ENCODE data around the gene CD300H.

The CD300H gene

DNA sequence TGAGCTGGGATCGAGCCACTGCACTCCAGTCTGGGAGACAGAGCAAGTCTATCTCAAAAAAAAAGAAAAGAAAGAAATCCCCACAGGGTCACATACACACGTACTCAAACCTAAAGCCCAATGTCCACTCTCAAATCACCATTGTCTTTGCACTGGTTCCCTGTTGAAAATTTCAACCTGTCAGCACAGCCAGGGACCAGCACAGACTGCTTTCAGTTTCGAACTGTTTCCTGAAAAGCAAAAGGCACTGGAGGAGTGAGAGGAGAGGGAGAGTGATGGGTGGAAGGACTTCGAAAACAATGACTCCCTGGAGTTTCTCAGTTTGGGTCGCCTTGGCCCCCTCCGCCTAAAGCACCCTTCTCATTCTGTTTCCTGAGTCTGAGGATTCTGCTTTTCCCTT, 12.4 kb downstream of the CD300H start:
- no peak overlapping the region for H2AFZ ChIP-seq (ENCODE audit: low read depth, low read length)
- no peak overlapping the region for H3K27ac ChIP-seq (ENCODE audit: low read length, poor library complexity, severe bottlenecking)
- 89% methylated on average over 6 of the region's 6 CpGs for WGBS

DNA sequence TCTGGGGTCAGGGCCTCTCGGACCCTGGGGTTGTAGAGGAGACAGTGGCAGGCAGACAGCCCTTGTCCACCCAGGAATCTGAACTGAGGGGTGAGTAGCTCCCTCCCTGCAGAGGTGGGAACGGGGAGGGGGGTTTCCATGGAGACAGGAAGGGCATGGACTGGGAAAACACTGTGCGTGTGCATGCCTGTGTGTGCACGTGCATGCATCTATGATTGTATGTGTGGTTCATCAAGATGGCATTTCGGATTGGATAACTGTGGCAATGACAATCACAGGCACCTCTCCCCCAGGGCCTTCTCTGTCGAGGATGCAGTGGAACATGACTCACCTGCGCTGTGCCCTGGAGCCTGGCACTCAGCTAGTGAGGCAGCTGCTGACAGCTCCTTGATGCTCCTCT, 15.3 kb downstream of the CD300H start:
- Histone ChIP-seq H3K23ac (ENCODE audit: low read length in 2 of 2) (no peak overlapping the region), H4K8ac (ENCODE audit: low read length) (no peak overlapping the region), H3K14ac (ENCODE audit: low read length in 2 of 2) (no peak overlapping the region), H3K27me3 (ENCODE audit: control insufficient read depth in 1 of 2, insufficient read depth in 1 of 2, low read length in 2 of 2) (peaks cover 36 to 81% of the 10 kb centered on the region in 2 experiments), H3K4me1 (ENCODE audit: control insufficient read depth, insufficient read depth, low read depth, low read length) (no peaks in the 10 kb centered on the region), H2BK5ac (ENCODE audit: low read depth, low read length, poor library complexity, severe bottlenecking) (no peak overlapping the region), H3K18ac (ENCODE audit: low read depth in 1 of 2, low read length in 2 of 2) (no peak overlapping the region), H3K36me3 (ENCODE audit: control insufficient read depth in 1 of 2, insufficient read depth in 2 of 2, low read depth in 1 of 2, low read length in 2 of 2) (no peaks in the 10 kb centered on the region), H3K9ac (ENCODE audit: low read length) (no peak overlapping the region), H2AK5ac (ENCODE audit: low read length, severe bottlenecking) (no peak overlapping the region), H2BK15ac (ENCODE audit: low read depth, poor library complexity, severe bottlenecking) (no peak overlapping the region), H4K91ac (ENCODE audit: low read length) (no peak overlapping the region), H2BK12ac (ENCODE audit: low read length in 2 of 2) (no peak overlapping the region), H2BK120ac (ENCODE audit: low read depth, low read length) (no peak overlapping the region), H2AFZ (ENCODE audit: low read depth, low read length) (no peak overlapping the region), H3K9me3 (ENCODE audit: control insufficient read depth, low read length) (no peaks in the 10 kb centered on the region), H3K4me2 (ENCODE audit: low read length, poor library complexity, severe bottlenecking) (no peak overlapping the region), H3K27ac (ENCODE audit: low read length, poor library complexity, severe bottlenecking) (no peak overlapping the region), H3K4ac (ENCODE audit: low read depth in 1 of 2, low read length in 2 of 2) (no peak overlapping the region), H3K4me3 (ENCODE audit: insufficient read depth in 1 of 2, low read depth in 1 of 2, low read length in 2 of 2) (no peak overlapping the region), H3K79me1 (replicated peaks; ENCODE audit: low read length, poor library complexity, severe bottlenecking) (no peaks in the 10 kb centered on the region)
- DNase-seq, result no peak
- WGBS, result 55% methylated on average over 7 of the region's 7 CpGs

More for the DNA sequence above, 12.4 kb downstream of the CD300H start:
- no peak overlapping the region for H4K8ac ChIP-seq (ENCODE audit: low read length)
- H2AK5ac ChIP-seq (ENCODE audit: low read length, severe bottlenecking), result no peak overlapping the region
- DNase-seq, result no peak
- no peak overlapping the region for H4K91ac ChIP-seq (ENCODE audit: low read length)
- H2BK15ac ChIP-seq (ENCODE audit: low read depth, poor library complexity, severe bottlenecking), result no peak overlapping the region
- no peak overlapping the region for H3K4me3 ChIP-seq (ENCODE audit: insufficient read depth in 1 of 2, low read depth in 1 of 2, low read length in 2 of 2)
- no peaks in the 10 kb centered on the region for H3K36me3 ChIP-seq (ENCODE audit: control insufficient read depth in 1 of 2, insufficient read depth in 2 of 2, low read depth in 1 of 2, low read length in 2 of 2)
- no peak overlapping the region for H3K9ac ChIP-seq (ENCODE audit: low read length)
- no peaks in the 10 kb centered on the region for H3K9me3 ChIP-seq (ENCODE audit: control insufficient read depth, low read length)
- H2BK5ac ChIP-seq (ENCODE audit: low read depth, low read length, poor library complexity, severe bottlenecking), result no peak overlapping the region
- H3K4ac ChIP-seq (ENCODE audit: low read depth in 1 of 2, low read length in 2 of 2), result no peak overlapping the region
- no peak overlapping the region for H3K18ac ChIP-seq (ENCODE audit: low read depth in 1 of 2, low read length in 2 of 2)
- no peak overlapping the region for H3K14ac ChIP-seq (ENCODE audit: low read length in 2 of 2)
- H3K27me3 ChIP-seq (ENCODE audit: control insufficient read depth in 1 of 2, insufficient read depth in 1 of 2, low read length in 2 of 2), result peaks cover 35 to 89% of the 10 kb centered on the region in 2 experiments
- H3K79me1 ChIP-seq (replicated peaks; ENCODE audit: low read length, poor library complexity, severe bottlenecking), result no peaks in the 10 kb centered on the region
- no peak overlapping the region for H3K4me2 ChIP-seq (ENCODE audit: low read length, poor library complexity, severe bottlenecking)
- no peak overlapping the region for H3K23ac ChIP-seq (ENCODE audit: low read length in 2 of 2)
- H2BK12ac ChIP-seq (ENCODE audit: low read length in 2 of 2), result no peak overlapping the region
- no peak overlapping the region for H2BK120ac ChIP-seq (ENCODE audit: low read depth, low read length)
- no peaks in the 10 kb centered on the region for H3K4me1 ChIP-seq (ENCODE audit: control insufficient read depth, insufficient read depth, low read depth, low read length)

DNA sequence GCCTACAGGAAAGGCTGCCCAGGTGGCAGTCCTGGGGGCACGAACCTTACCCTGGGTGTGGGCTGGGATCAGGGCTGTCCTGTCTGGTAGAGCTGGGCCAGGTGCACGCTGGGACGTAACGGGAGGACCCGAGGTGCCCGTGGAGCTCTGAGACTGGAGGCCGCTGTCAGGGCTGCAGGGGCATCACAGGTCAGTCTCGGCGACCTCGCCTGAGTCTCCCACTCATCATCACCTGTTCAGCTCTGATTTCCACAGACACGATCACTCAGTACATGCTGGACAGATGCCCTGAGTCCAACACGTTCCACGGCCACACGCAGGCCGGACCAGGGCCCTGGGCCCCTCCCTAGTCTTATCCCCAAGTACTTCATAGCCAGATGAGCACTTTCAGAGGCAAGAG, 16.7 kb downstream of the CD300H start:
- H2BK5ac ChIP-seq (ENCODE audit: low read depth, low read length, poor library complexity, severe bottlenecking), result no peak overlapping the region
- H3K4me1 ChIP-seq (ENCODE audit: control insufficient read depth, insufficient read depth, low read depth, low read length), result no peaks in the 10 kb centered on the region
- H3K9ac ChIP-seq (ENCODE audit: low read length), result no peak overlapping the region
- H2BK15ac ChIP-seq (ENCODE audit: low read depth, poor library complexity, severe bottlenecking), result no peak overlapping the region
- no peak overlapping the region for H2BK12ac ChIP-seq (ENCODE audit: low read length in 2 of 2)
- no peak overlapping the region for H3K27ac ChIP-seq (ENCODE audit: low read length, poor library complexity, severe bottlenecking)
- H4K91ac ChIP-seq (ENCODE audit: low read length), result no peak overlapping the region
- no peaks in the 10 kb centered on the region for H3K36me3 ChIP-seq (ENCODE audit: control insufficient read depth in 1 of 2, insufficient read depth in 2 of 2, low read depth in 1 of 2, low read length in 2 of 2)
- no peak overlapping the region for H3K14ac ChIP-seq (ENCODE audit: low read length in 2 of 2)
- H3K4me3 ChIP-seq (ENCODE audit: insufficient read depth in 1 of 2, low read depth in 1 of 2, low read length in 2 of 2), result no peak overlapping the region
- no peak overlapping the region for H2AFZ ChIP-seq (ENCODE audit: low read depth, low read length)
- no peak overlapping the region for H3K23ac ChIP-seq (ENCODE audit: low read length in 2 of 2)
- no peak overlapping the region for H3K4me2 ChIP-seq (ENCODE audit: low read length, poor library complexity, severe bottlenecking)
- H3K4ac ChIP-seq (ENCODE audit: low read depth in 1 of 2, low read length in 2 of 2), result no peak overlapping the region
- peaks cover 32 to 69% of the 10 kb centered on the region in 2 experiments for H3K27me3 ChIP-seq (ENCODE audit: control insufficient read depth in 1 of 2, insufficient read depth in 1 of 2, low read length in 2 of 2)
- no peak for DNase-seq
- H3K9me3 ChIP-seq (ENCODE audit: control insufficient read depth, low read length), result no peaks in the 10 kb centered on the region
- H3K18ac ChIP-seq (ENCODE audit: low read depth in 1 of 2, low read length in 2 of 2), result no peak overlapping the region
- 89% methylated on average over 15 of the region's 15 CpGs for WGBS
- H2BK120ac ChIP-seq (ENCODE audit: low read depth, low read length), result no peak overlapping the region
- H3K79me1 ChIP-seq (replicated peaks; ENCODE audit: low read length, poor library complexity, severe bottlenecking), result no peaks in the 10 kb centered on the region
- H4K8ac ChIP-seq (ENCODE audit: low read length), result no peak overlapping the region
- H2AK5ac ChIP-seq (ENCODE audit: low read length, severe bottlenecking), result no peak overlapping the region

- 77% methylated on average over 7 of the region's 7 CpGs for WGBS
- Histone ChIP-seq H3K27me3 (ENCODE audit: control insufficient read depth in 1 of 2, insufficient read depth in 1 of 2, low read length in 2 of 2) (peaks cover 32 to 60% of the 10 kb centered on the region in 2 experiments), H2BK12ac (ENCODE audit: low read length in 2 of 2) (no peak overlapping the region), H2BK120ac (ENCODE audit: low read depth, low read length) (no peak overlapping the region), H3K14ac (ENCODE audit: low read length in 2 of 2) (no peak overlapping the region), H4K8ac (ENCODE audit: low read length) (no peak overlapping the region), H3K4me2 (ENCODE audit: low read length, poor library complexity, severe bottlenecking) (no peak overlapping the region), H4K91ac (ENCODE audit: low read length) (no peak overlapping the region), H3K23ac (ENCODE audit: low read length in 2 of 2) (no peak overlapping the region), H2AFZ (ENCODE audit: low read depth, low read length) (no peak overlapping the region), H2BK15ac (ENCODE audit: low read depth, poor library complexity, severe bottlenecking) (no peak overlapping the region), H3K79me1 (replicated peaks; ENCODE audit: low read length, poor library complexity, severe bottlenecking) (no peaks in the 10 kb centered on the region), H3K4me1 (ENCODE audit: control insufficient read depth, insufficient read depth, low read depth, low read length) (peaks cover 2% of the 10 kb centered on the region), H2BK5ac (ENCODE audit: low read depth, low read length, poor library complexity, severe bottlenecking) (no peak overlapping the region), H3K9me3 (ENCODE audit: control insufficient read depth, low read length) (no peaks in the 10 kb centered on the region), H3K9ac (ENCODE audit: low read length) (no peak overlapping the region), H3K36me3 (ENCODE audit: control insufficient read depth in 1 of 2, insufficient read depth in 2 of 2, low read depth in 1 of 2, low read length in 2 of 2) (no peaks in the 10 kb centered on the region), H3K18ac (ENCODE audit: low read depth in 1 of 2, low read length in 2 of 2) (no peak overlapping the region), H2AK5ac (ENCODE audit: low read length, severe bottlenecking) (no peak overlapping the region), H3K4me3 (ENCODE audit: insufficient read depth in 1 of 2, low read depth in 1 of 2, low read length in 2 of 2) (no peak overlapping the region), H3K4ac (ENCODE audit: low read depth in 1 of 2, low read length in 2 of 2) (no peak overlapping the region), H3K27ac (ENCODE audit: low read length, poor library complexity, severe bottlenecking) (no peak overlapping the region)
- no peak for DNase-seq
Observed at GRCh38 chr17:74549343-74549742, 18.0 kb downstream of the CD300H start.
